ENCODE measurements around the gene VMP1.
A peak's percentile ranks its signal among the peaks of the same experiment; 100 is the strongest.

The VMP1 gene

DNA sequence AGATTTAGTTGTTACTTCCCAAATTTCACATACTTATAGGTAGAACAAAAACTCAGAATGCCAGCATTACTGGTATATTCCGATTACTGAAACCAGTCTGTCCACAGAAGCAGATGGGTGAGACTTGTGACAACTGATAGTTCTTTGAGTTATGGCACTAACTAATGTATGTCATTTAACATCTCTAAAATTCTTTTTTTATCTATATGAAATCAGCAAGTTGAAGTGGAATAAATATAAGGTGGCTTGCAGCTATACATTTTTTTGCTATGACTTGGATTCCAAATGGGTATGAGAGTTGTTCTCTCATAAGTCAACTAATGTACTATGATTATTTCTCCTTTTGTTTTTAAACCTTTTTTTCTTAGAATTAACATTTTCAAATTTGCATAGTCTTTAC, 69.1 kb downstream of the VMP1 start (continued):
- no peak for TF ChIP-seq PBX3 (CRISPR knock-in tag; IDR thresholded peaks at IDR 0.05)

DNA sequence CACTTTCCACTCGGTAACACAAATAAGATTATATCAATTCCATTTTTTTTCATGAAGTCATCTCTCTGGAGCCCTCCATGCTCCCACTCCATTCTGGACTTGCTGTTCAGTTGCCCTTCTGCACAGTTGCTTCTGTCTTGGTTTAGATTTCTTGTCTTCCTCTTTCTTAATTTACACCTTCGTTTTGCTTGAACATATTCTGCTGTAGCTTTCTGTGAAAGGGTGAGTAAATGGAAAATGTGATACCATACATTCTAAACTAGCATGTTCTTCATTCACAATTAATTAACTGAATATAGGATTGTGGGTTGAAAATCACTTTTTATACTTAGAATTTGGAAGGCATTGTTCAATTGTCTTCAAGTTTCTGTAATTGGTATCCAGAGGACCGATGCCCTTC, 69.6 kb downstream of the VMP1 start:
- Histone ChIP-seq H3K27ac (ENCODE audit: extremely low read depth, low read depth, low read length) (no peak overlapping the region), H3K9me3 (ENCODE audit: control insufficient read depth, insufficient read depth, low read depth, low read length) (no peaks in the 10 kb centered on the region), H3K4me1 (ENCODE audit: control insufficient read depth, insufficient read depth, low read length) (no peaks in the 10 kb centered on the region; the same call in 1 of the 2 replicates), H3K4me3 (ENCODE audit: low read depth, low read length) (no peak overlapping the region), H3K36me3 (ENCODE audit: control insufficient read depth in 2 of 2, insufficient read depth in 1 of 2, low read length in 2 of 2) (peaks cover 21 to 37% of the 10 kb centered on the region in 2 experiments)
- CTCF ChIA-PET: interaction anchor here (2.0 kb wide), 1 partner anchor 23 kb away, joined by 7 read pairs; no protein-coding TSS in a partner anchor
- TF ChIP-seq ZSCAN23 (tag by site-specific recombination; IDR thresholded peaks at IDR 0.05): no peak
- no peak for TF ChIP-seq ZNF664 (tag by site-specific recombination; IDR thresholded peaks at IDR 0.05)
- peak; percentile 97 for TF ChIP-seq SETDB1 (IDR thresholded peaks at IDR 0.05; ENCODE audit: insufficient read length, low read length)
- TF ChIP-seq ZNF624 (tag by site-specific recombination; IDR thresholded peaks at IDR 0.05): peak; percentile 96
- POLR2A ChIA-PET: no interaction called here

GRCh38 chr17:59778996-59779395, 71.5 kb downstream of the VMP1 start:
- peaks cover 19 to 33% of the 10 kb centered on the region in 2 experiments for H3K36me3 ChIP-seq (ENCODE audit: control insufficient read depth in 2 of 2, insufficient read depth in 1 of 2, low read length in 2 of 2)
- POLR2A ChIA-PET: interaction anchor here (0.7 to 2.0 kb wide), 2 partner anchors 59 to 61 kb away, joined by 4 read pairs; no protein-coding TSS in a partner anchor
- TF ChIP-seq SCRT1 (tag by site-specific recombination; IDR thresholded peaks at IDR 0.05; ENCODE audit: borderline replicate concordance) (no peak), ZNF777 (tag by site-specific recombination; IDR thresholded peaks at IDR 0.05; ENCODE audit: borderline replicate concordance) (no peak)
- TF ChIP-seq, protein P1, sequence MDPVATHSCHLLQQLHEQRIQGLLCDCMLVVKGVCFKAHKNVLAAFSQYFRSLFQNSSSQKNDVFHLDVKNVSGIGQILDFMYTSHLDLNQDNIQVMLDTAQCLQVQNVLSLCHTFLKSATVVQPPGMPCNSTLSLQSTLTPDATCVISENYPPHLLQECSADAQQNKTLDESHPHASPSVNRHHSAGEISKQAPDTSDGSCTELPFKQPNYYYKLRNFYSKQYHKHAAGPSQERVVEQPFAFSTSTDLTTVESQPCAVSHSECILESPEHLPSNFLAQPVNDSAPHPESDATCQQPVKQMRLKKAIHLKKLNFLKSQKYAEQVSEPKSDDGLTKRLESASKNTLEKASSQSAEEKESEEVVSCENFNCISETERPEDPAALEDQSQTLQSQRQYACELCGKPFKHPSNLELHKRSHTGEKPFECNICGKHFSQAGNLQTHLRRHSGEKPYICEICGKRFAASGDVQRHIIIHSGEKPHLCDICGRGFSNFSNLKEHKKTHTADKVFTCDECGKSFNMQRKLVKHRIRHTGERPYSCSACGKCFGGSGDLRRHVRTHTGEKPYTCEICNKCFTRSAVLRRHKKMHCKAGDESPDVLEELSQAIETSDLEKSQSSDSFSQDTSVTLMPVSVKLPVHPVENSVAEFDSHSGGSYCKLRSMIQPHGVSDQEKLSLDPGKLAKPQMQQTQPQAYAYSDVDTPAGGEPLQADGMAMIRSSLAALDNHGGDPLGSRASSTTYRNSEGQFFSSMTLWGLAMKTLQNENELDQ (tag by site-specific recombination; IDR thresholded peaks at IDR 0.05; ENCODE audit: low read depth): no peak
- no peak overlapping the region for H3K4me3 ChIP-seq (ENCODE audit: low read depth, low read length)
- H3K9me3 ChIP-seq (ENCODE audit: control insufficient read depth, insufficient read depth, low read depth, low read length): no peaks in the 10 kb centered on the region
- no peak overlapping the region for H3K27ac ChIP-seq (ENCODE audit: extremely low read depth, low read depth, low read length)
- H3K4me1 ChIP-seq (ENCODE audit: control insufficient read depth, insufficient read depth, low read length): peaks cover 8% of the 10 kb centered on the region; the same call in 1 of the 2 replicates
- CTCF ChIA-PET: interaction anchor here (0.6 to 1.4 kb wide), 2 partner anchors 15 to 25 kb away, joined by 3 to 4 read pairs; no protein-coding TSS in a partner anchor

DNA sequence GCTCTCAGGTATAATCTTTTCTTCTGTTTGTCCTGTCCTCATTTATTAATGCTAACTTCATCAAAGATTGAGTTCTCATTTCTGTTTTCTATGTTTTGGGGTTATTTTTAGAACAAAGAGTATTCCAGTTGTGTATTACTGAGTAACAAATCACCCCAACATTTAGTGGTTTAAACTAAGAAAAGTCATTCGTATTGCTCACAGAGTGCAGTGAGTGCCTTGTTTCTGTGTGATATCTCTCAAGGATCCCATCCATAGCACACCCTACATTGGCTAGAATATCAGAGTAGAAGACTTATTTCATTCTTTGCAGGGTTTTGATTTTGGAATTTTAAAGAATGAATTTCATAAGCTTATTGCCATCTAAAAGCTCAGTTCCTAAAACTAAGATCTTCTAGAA, 72.1 kb downstream of the VMP1 start:
- peaks cover 13% of the 10 kb centered on the region for H3K4me1 ChIP-seq (ENCODE audit: control insufficient read depth, insufficient read depth, low read length)
- no peak overlapping the region for H3K27ac ChIP-seq (ENCODE audit: extremely low read depth, low read depth, low read length)
- ChIA-PET POLR2A (interaction anchor here (0.8 to 2.0 kb wide), 3 partner anchors 11 to 58 kb away, joined by 3 to 5 read pairs (median 4); no protein-coding TSS in a partner anchor), CTCF (interaction anchor here (0.6 to 1.4 kb wide), 2 partner anchors 15 to 26 kb away, joined by 3 to 4 read pairs; no protein-coding TSS in a partner anchor)
- H3K36me3 ChIP-seq (ENCODE audit: control insufficient read depth in 2 of 2, insufficient read depth in 1 of 2, low read length in 2 of 2): peaks cover 15 to 30% of the 10 kb centered on the region in 2 experiments
- H3K9me3 ChIP-seq (ENCODE audit: control insufficient read depth, insufficient read depth, low read depth, low read length): no peaks in the 10 kb centered on the region
- no peak overlapping the region for H3K4me3 ChIP-seq (ENCODE audit: low read depth, low read length)
- no peak for TF ChIP-seq GFI1B (tag by site-specific recombination; IDR thresholded peaks at IDR 0.05)
- no peak for TF ChIP-seq ZFP3 (tag by site-specific recombination; IDR thresholded peaks at IDR 0.05; ENCODE audit: low read depth)
- TF ChIP-seq ZNF837 (tag by site-specific recombination; IDR thresholded peaks at IDR 0.05): no peak
- TF ChIP-seq, protein P2, sequence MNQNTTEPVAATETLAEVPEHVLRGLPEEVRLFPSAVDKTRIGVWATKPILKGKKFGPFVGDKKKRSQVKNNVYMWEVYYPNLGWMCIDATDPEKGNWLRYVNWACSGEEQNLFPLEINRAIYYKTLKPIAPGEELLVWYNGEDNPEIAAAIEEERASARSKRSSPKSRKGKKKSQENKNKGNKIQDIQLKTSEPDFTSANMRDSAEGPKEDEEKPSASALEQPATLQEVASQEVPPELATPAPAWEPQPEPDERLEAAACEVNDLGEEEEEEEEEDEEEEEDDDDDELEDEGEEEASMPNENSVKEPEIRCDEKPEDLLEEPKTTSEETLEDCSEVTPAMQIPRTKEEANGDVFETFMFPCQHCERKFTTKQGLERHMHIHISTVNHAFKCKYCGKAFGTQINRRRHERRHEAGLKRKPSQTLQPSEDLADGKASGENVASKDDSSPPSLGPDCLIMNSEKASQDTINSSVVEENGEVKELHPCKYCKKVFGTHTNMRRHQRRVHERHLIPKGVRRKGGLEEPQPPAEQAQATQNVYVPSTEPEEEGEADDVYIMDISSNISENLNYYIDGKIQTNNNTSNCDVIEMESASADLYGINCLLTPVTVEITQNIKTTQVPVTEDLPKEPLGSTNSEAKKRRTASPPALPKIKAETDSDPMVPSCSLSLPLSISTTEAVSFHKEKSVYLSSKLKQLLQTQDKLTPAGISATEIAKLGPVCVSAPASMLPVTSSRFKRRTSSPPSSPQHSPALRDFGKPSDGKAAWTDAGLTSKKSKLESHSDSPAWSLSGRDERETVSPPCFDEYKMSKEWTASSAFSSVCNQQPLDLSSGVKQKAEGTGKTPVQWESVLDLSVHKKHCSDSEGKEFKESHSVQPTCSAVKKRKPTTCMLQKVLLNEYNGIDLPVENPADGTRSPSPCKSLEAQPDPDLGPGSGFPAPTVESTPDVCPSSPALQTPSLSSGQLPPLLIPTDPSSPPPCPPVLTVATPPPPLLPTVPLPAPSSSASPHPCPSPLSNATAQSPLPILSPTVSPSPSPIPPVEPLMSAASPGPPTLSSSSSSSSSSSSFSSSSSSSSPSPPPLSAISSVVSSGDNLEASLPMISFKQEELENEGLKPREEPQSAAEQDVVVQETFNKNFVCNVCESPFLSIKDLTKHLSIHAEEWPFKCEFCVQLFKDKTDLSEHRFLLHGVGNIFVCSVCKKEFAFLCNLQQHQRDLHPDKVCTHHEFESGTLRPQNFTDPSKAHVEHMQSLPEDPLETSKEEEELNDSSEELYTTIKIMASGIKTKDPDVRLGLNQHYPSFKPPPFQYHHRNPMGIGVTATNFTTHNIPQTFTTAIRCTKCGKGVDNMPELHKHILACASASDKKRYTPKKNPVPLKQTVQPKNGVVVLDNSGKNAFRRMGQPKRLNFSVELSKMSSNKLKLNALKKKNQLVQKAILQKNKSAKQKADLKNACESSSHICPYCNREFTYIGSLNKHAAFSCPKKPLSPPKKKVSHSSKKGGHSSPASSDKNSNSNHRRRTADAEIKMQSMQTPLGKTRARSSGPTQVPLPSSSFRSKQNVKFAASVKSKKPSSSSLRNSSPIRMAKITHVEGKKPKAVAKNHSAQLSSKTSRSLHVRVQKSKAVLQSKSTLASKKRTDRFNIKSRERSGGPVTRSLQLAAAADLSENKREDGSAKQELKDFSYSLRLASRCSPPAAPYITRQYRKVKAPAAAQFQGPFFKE (tag by site-specific recombination; IDR thresholded peaks at IDR 0.05; ENCODE audit: borderline replicate concordance): no peak
- TF ChIP-seq ZNF174 (tag by site-specific recombination; IDR thresholded peaks at IDR 0.05): no peak
- TF ChIP-seq, protein P1 (tag by site-specific recombination; IDR thresholded peaks at IDR 0.05; ENCODE audit: low read depth): no peak
- TF ChIP-seq ZEB2 (tag by site-specific recombination; IDR thresholded peaks at IDR 0.05): no peak
- TF ChIP-seq ZNF791 (tag by site-specific recombination; IDR thresholded peaks at IDR 0.05): no peak
- no peak for TF ChIP-seq ZNF747 (tag by site-specific recombination; IDR thresholded peaks at IDR 0.05)
- TF ChIP-seq ZBTB21 (tag by site-specific recombination; IDR thresholded peaks at IDR 0.05): no peak
- TF ChIP-seq ZNF121 (tag by site-specific recombination; IDR thresholded peaks at IDR 0.05): no peak
